Pericardium fibroblast (primary cell): ENCODE measurements around the gene ATP5F1B. TPM values are rescaled to one million over a fixed set of nuclear protein-coding genes. Genes with fewer than 3 reads are reported as not detected.

Experiments
- total RNA-seq: library from RNA; depleted of rRNA; stranded (reverse); fragments of >200 nt; gene quantifications from 2 replicates; pipeline ENCODE4 v1.2.3, GENCODE V29; 2015

Gene ATP5F1B
- 334 and 373 TPM in 2 replicates for total RNA-seq

GRCh38 chr12:56645717-56646446, at the start of gene ATP5F1B:
TSS of gene ATP5F1B (minus strand) at chr12:56645984. CDS start at chr12:56645963, 21 bp downstream.

GRCh38 chr12:56688129-56688845, 42.5 kb upstream of the ATP5F1B start, which contains the start of gene PTGES3:
TSS of gene PTGES3 (minus strand) at chr12:56688284. CDS start at chr12:56687999, 285 bp downstream.

GRCh38 chr12:56630180-56630632, 15.6 kb downstream of the ATP5F1B start, which contains the start of gene BAZ2A:
TSS of gene BAZ2A (minus strand) at chr12:56630326. CDS start at chr12:56617530, 12,796 bp downstream.

Other genes with a start within 250 kb of the ATP5F1B start
- 2.5 and 6.8 TPM in 2 replicates for gene TIMELESS, start 196.6 kb downstream of the ATP5F1B start, total RNA-seq
- gene MIP, start 191.3 kb downstream of the ATP5F1B start, total RNA-seq, result not detected in 2 replicates
- gene SPRYD4, start 177.4 kb downstream of the ATP5F1B start, total RNA-seq, result 0.51 and 1.3 TPM in 2 replicates
- not detected in 2 replicates for gene GLS2, start 157.8 kb downstream of the ATP5F1B start, total RNA-seq
- gene RBMS2, start 124.2 kb downstream of the ATP5F1B start, total RNA-seq, result 12.6 and 15.2 TPM in 2 replicates
- 25.2 and 25.7 TPM in 2 replicates for gene BAZ2A, start 15.7 kb downstream of the ATP5F1B start, total RNA-seq
- 43.8 and 52.3 TPM in 2 replicates for gene PTGES3, start 42.3 kb upstream of the ATP5F1B start, total RNA-seq
- 1,349 and 1,953 TPM in 2 replicates for gene NACA, start 79.3 kb upstream of the ATP5F1B start, total RNA-seq
- 2.5 and 3.4 TPM in 2 replicates for gene PRIM1, start 106.3 kb upstream of the ATP5F1B start, total RNA-seq
- gene HSD17B6, start 117.3 kb upstream of the ATP5F1B start, total RNA-seq, result 0.43 and 0.47 TPM in 2 replicates